ENCODE data around the gene PARM1. TPM values are rescaled to one million over a fixed set of nuclear protein-coding genes. Genes with fewer than 3 reads are reported as not detected.

Gene PARM1
- total RNA-seq, 4 donors from 2014 or later, result 22.6 to 116 (median 45.5) TPM

GRCh38 chr4:75053352-75053751 is 120.4 kb downstream of the PARM1 start:
- Histone ChIP-seq H3K9me3 (no peaks in the 10 kb centered on the region), H3K36me3 (no peaks in the 10 kb centered on the region), H3K27ac (no peak overlapping the region), H3K27me3 (no peaks in the 10 kb centered on the region), H3K4me1 (no peaks in the 10 kb centered on the region), H3K4me3 (no peak overlapping the region)
- TF ChIP-seq POLR2A (IDR thresholded peaks at IDR 0.05), result no peak
- TF ChIP-seq CTCF (IDR thresholded peaks at IDR 0.05), result no peak
- DNase-seq, result no peak
- intact Hi-C loops (cut with DNase I; ENCODE audit: low total_unique reads), result no loop called here

- H3K27ac ChIP-seq, result no peak overlapping the region
- H3K36me3 ChIP-seq, result no peaks in the 10 kb centered on the region
- no peaks in the 10 kb centered on the region for H3K27me3 ChIP-seq
- intact Hi-C loops (cut with DNase I; ENCODE audit: low total_unique reads), result no loop called here
- H3K4me1 ChIP-seq, result no peaks in the 10 kb centered on the region
- H3K9me3 ChIP-seq, result no peaks in the 10 kb centered on the region
- no peak for DNase-seq
- no peak overlapping the region for H3K4me3 ChIP-seq
- TF ChIP-seq CTCF (IDR thresholded peaks at IDR 0.05) (no peak), POLR2A (IDR thresholded peaks at IDR 0.05) (no peak)
These were observed 121.2 kb downstream of the PARM1 start for GRCh38 chr4:75054078-75054477.

GRCh38 chr4:75056277-75056676 is 123.4 kb downstream of the PARM1 start:
- TF ChIP-seq CTCF (IDR thresholded peaks at IDR 0.05) (no peak), POLR2A (IDR thresholded peaks at IDR 0.05) (no peak)
- H3K4me3 ChIP-seq, result no peak overlapping the region
- no peaks in the 10 kb centered on the region for H3K4me1 ChIP-seq
- no peaks in the 10 kb centered on the region for H3K36me3 ChIP-seq
- no peaks in the 10 kb centered on the region for H3K27me3 ChIP-seq
- H3K27ac ChIP-seq, result no peak overlapping the region
- no peaks in the 10 kb centered on the region for H3K9me3 ChIP-seq
- no peak for DNase-seq
- intact Hi-C loops (cut with DNase I; ENCODE audit: low total_unique reads), result no loop called here

GRCh38 chr4:75057369-75057768 is 124.5 kb downstream of the PARM1 start:
- Histone ChIP-seq H3K27me3 (no peaks in the 10 kb centered on the region), H3K36me3 (no peaks in the 10 kb centered on the region), H3K9me3 (no peaks in the 10 kb centered on the region), H3K27ac (no peak overlapping the region), H3K4me1 (no peaks in the 10 kb centered on the region), H3K4me3 (no peak overlapping the region)
- TF ChIP-seq CTCF (IDR thresholded peaks at IDR 0.05) (no peak), POLR2A (IDR thresholded peaks at IDR 0.05) (no peak)
- DNase-seq, result no peak
- intact Hi-C loops (cut with DNase I; ENCODE audit: low total_unique reads), result no loop called here

- DNase-seq, result no peak
- Histone ChIP-seq H3K27me3 (no peaks in the 10 kb centered on the region), H3K27ac (no peak overlapping the region), H3K4me1 (no peaks in the 10 kb centered on the region), H3K4me3 (no peak overlapping the region), H3K9me3 (no peaks in the 10 kb centered on the region), H3K36me3 (no peaks in the 10 kb centered on the region)
- intact Hi-C loops (cut with DNase I; ENCODE audit: low total_unique reads), result no loop called here
- no peak for TF ChIP-seq CTCF (IDR thresholded peaks at IDR 0.05)
- TF ChIP-seq POLR2A (IDR thresholded peaks at IDR 0.05), result no peak
These were observed 125.6 kb downstream of the PARM1 start for GRCh38 chr4:75058486-75058885.
